ENCODE data around the gene PDIA3.
A peak's percentile ranks its signal among the peaks of the same experiment; 100 is the strongest.
"Not testable (repeated sequence)": the region's sequence is repeated elsewhere in the genome, so short reads cannot be mapped to it uniquely, and the experiment has no call there.

PDIA3 gene

DNA sequence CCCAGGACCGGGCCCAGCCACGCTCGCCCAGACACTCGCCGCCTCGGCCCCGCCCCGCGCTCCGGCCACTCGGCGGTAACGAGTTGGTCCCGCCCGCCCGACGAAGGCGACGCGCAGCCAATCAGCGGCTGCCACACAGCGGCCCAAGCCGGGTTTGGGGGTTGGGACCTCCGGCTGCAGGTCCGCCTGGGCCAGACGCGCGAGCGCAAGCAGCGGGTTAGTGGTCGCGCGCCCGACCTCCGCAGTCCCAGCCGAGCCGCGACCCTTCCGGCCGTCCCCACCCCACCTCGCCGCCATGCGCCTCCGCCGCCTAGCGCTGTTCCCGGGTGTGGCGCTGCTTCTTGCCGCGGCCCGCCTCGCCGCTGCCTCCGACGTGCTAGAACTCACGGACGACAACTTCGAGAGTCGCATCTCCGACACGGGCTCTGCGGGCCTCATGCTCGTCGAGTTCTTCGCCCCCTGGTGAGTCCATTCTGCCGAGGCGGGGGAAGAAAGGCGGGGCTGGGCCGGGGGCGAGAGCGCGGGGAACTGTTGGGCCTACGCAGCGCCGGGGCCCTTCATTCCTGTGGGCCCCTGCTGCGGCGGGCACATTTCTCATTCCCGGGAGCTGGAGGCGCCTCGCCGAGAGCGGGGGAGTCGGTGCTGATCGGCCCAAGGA lies at the start of gene PDIA3:
TSS of gene PDIA3 (plus strand) at position 194 of the 658 bp plus-strand sequence. CDS start at position 296, 102 bp downstream.
- peak; percentile 89 for DNase-seq

GRCh38 chr15:43702174-43702573 lies 44.1 kb upstream of the PDIA3 start:
- DNase-seq, result no peak

- DNase-seq, result no peak
Measured at GRCh38 chr15:43702701-43703424, 43.4 kb upstream of the PDIA3 start.

DNA sequence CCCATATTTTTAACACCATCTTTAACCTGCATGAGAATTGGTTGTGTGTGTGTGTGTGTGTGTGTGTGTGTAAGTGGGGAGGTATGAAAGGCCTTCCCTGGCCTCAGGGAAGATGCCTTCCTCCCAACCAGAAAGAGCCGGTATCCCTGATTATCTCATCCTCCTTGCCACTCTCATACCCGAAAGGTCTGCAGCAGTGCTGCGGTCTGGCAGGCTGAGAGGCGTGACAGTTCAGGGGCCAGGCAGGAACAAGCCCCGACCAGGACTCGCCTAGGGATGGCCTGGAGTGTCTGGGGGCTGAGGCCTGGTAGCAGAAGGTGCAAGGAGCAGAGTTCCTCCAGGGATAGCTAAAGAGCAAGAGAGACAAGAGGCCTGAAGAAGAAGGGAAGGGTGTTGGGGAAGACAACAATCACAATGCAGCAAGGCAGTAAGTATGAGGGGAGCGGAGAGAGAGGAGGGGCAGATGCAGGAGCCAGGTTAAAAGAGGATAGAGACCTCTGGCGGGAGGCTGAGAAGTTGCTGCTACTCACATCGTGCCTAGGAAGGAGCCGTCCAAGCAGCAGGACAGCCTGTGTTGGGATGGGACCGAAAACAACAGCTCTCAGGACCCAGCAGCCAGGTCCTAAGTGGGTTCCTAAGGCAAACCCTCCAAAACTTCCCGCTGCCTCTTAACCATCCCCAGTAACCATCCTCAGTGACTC lies 35.7 kb upstream of the PDIA3 start:
- DNase-seq, result not testable (repeated sequence)

GRCh38 chr15:43723151-43723550 lies 23.1 kb upstream of the PDIA3 start:
- DNase-seq, result no peak

- DNase-seq, result not testable (repeated sequence)
Measured at GRCh38 chr15:43726306-43726705, 19.9 kb upstream of the PDIA3 start.

DNA sequence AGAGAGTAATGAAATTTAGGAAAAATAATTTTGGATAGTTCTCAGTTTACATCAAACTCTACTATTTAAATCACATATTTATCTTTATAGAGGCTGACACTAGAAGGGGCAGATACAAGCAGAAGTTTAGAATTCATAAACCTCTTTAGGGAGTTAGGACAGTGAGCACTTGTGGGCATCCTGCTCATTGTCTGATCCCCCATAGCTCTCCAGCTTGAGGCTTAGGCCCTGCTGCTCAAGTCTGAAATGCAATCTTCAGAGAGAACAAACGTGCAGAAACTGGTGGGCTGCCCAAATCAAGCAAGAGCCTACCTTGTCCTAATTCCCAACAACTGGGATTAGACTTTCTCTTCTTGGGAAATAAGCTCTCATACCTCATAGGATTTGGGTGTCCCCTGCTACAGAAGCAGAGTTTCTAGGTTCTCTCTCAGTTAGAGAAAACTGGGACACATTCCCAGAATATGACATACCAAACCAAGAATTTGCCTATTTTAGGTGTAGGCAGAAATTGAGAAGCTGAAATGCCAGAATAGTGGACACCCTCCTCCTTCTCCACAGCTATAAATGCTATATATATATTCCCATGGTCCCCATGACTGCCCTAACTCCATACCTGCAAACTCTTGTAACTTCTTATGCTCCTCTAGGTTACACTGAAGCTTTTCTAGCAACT lies 18.0 kb upstream of the PDIA3 start:
- not testable (repeated sequence) for DNase-seq

DNA sequence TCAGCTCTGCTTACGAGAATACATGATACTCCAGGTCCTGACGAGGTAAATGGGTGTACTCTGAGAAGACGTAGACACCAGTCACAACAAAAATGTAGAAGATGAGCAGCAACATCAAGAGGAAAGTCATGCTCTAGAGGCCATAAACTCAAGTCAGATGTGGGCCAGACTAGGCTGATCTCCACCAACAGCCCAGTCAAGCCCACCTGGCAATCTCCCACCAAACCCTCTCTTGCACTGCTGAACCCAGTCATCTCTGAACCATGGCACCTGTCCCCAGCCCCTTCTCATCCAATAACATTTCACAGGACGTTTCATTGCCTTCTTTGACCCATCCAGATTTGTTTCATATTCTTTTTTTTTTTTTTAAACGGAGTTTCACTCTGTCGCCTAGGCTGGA lies 10.8 kb upstream of the PDIA3 start:
- DNase-seq, result no peak

DNA sequence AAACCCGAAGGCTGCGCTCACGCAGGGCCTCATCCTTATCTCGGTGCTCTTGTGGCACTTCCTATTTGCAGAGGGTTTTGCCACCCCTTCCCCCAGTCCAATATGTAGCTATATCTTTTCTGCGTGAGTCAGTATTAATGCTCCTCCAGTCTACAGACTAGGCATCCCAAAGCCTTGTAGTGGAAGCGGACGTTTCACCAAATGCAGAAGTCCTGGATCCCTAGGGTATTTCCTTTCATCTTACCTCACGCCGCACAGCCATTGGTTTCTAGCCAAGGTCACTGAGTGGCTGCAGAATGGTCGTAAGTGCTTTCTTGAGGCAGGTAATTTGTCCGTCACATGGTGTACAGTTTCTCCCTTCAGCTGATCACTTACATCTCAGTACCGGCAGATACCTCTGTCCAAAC lies 668 bp downstream of the PDIA3 start:
- not testable (repeated sequence) for DNase-seq

GRCh38 chr15:43748376-43748775 lies 2.1 kb downstream of the PDIA3 start:
- DNase-seq, result peak; percentile 8

- DNase-seq, result peak; percentile 56
Measured at GRCh38 chr15:43749690-43750345, 3.6 kb downstream of the PDIA3 start.

GRCh38 chr15:43751885-43752284 lies 5.6 kb downstream of the PDIA3 start:
- no peak for DNase-seq

DNA sequence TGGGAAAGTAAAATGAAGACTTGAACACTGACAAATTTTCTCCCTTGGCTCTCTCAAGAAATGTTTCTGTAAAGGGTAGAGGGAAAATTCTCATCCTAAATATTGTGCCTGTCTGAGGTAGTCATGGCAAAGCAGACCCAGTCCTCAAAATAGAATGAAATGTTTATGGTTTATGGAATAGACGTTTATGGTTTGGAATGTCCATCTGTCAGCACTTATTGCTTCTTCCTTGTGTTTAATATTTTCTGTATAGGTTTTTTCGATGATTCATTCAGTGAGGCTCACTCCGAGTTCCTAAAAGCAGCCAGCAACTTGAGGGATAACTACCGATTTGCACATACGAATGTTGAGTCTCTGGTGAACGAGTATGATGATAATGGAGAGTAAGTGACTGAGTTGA lies 16.6 kb downstream of the PDIA3 start:
- DNase-seq, result no peak

- no peak for DNase-seq
Measured at GRCh38 chr15:43763819-43764446, 17.7 kb downstream of the PDIA3 start.

DNA sequence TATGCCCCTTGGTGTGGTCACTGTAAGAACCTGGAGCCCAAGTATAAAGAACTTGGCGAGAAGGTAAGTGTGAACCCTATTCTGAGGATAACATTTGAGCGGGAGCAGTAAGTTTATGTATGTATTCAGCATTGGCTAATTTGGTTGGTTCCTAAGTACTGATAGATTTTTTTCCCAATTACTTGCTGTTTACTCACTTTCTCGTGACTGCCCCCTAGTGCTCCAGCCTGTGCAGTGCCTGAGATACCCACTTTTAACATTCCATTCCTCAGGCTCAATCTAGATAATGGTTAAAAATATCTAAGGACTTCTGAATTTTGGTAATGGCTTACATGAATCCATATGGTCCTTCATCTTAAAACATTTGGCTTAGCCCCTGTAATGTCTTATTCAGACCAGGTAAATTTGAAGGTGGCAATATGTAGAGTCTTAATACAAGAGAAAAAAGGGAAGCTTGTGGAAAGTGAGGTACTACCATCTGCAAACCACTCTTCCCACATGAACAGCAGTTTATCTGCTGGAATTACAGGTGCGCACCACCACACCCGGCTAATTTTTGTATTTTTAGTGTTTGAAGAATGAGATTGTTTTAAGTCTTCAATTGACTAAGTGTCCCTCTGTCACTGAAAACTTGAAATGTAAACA lies 23.5 kb downstream of the PDIA3 start:
- DNase-seq, result peak; percentile 56

- no peak for DNase-seq
Measured at GRCh38 chr15:43771816-43772215, 25.6 kb downstream of the PDIA3 start.

- no peak for DNase-seq
Measured at GRCh38 chr15:43772624-43773023, 26.4 kb downstream of the PDIA3 start.

- DNase-seq, result no peak
Measured at GRCh38 chr15:43774062-43774461, 27.8 kb downstream of the PDIA3 start.

DNA sequence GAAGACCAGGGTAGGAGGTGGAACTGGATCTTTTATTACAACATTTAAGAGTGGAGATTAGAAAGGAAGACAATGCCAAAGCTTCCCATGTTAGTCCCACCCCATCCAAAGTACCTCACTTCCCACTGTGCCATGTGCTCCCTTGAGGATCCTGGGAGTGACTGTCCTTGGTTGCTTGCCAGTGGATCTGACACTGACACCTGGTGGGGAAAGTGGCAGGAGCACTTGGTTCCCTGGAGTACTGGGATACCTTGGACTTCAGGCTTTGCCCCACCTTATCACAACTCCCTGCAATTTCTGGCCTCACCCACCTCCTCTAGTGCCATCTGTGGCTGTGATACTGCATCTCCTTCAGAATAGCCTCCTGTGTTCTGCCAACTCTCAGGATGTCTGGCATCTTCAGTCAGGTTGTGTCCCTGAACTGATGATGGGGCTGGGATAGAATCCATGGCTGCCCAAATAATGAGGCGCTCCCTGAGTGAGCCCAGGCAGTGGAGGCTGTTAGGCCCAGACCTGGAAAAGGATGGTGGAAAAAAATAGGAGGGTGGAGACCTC lies 29.2 kb downstream of the PDIA3 start:
- no peak for DNase-seq

DNA sequence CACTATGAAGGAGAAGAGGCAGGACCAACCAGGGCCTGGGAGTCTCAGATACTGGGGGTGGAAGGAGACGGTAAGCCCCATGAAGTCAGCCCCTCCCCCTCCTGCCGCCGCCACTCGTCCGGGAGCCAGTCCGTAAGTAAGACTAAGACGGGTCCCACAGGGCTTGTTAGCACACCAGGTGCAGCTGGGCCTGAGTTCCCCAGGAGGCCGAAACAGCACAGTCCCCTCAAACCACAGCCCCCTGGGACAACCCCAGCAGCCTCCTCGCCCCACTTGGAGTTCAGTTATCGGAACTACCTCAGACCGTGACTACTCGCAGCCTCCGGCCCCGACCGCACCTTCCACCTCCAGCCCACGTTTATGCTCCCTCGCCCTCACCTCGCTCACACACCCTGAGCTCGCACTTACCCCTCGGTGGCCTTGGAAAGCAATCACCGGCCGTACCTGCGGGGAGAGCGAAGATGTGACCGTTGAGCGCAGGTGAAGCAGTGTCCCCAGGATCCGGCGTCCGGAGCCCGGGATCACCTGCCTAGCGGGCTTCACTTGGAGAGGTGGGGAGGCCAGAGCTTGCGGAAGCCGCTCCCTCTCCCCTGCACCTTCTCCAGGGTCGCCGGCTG lies 30.0 kb downstream of the PDIA3 start:
- peak; percentile 22 for DNase-seq

DNA sequence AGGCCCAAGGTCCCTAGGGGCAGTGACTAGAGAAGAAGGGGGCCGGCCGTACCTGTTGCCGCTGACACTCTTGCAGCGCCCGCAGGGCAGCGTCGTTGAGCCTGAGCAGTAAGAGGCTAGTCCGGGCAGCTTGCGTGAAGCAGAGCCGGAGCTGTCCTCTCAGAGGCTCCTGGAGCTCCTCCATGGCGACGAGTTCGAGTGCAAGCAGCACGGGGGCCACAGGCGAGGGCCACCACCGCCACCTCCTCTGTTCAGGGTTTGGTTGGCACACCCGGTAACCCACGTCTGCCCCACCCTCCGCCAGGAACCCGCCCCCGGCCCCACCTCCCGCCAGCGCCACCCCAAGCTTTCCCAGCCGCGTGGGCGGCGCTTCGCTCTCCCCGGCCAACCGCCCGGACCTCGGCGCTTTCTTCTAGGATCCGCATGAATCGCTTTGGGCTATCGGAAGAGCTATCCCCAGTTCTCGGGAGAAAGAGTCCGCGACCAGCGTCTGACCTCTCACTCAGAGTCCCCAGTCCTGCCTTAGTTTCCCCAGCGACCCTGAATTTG lies 30.6 kb downstream of the PDIA3 start, which contains the start of gene ELL3:
TSS of gene ELL3 (minus strand) at position 249 of the 549 bp plus-strand sequence. CDS start at position 184, 65 bp downstream.
- peak; percentile 75 for DNase-seq
